Brain pericyte (primary cell): ENCODE measurements around the gene GIT2.
"Not testable (repeated sequence)": the region's sequence is repeated elsewhere in the genome, so short reads cannot be mapped to it uniquely, and the experiment has no call there.

Experiments
- DNase-seq: peaks from one replicate; pipeline ENCODE4 v3.0.0-alpha.2; 2012; ENCODE audit warnings: low read depth, low spot score

GIT2 gene

DNA sequence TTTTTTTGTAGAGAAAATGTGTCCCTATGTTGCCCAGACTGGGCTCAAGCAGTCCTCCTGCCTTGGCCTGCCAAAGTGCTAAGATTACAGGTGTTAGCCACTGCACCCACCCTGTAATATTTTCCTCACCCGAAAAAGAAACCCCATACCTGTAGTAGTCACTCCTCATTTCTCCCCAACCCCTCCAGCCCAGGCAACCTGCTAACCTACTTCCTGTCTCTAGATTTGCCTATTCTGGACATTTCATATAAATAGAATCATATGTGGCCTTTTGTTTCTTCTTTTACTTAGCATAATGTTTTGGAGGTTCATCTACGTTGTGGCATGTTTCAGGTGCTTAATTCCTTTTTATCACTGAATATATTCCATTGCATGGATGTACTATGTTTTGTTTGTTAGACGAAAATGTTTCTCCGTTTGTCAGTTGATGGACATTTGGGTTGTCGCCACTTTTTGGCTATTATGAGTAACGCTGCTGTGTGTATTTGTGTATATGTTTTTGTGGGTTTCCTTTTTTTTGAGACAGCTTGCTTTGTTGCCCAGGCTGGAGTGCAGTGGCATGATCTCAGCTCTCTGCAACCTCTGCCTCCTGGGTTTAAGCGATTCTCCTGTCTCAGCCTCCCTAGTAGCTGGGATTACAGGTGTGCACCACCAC is 9.3 kb upstream of the GIT2 start:
- DNase-seq: no peak

DNA sequence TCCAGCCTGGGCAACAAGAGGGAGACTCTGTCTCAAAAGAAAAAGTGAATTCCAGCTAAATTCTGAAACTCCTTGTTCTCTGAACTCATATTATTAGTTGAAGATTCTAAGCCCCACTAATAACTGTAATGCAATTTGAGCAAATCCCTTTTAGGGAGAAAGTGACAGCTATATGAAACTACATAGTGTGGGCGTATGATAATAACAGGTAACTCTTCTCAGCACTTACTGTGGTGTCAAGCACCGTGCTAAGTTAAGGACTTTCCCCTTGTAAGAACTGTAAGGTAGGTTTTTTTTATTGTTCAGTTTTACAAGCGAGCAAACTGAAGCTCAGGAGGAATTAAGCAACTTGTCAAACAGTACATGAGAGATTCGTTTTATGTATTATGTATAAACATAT is 8.4 kb upstream of the GIT2 start:
- DNase-seq: no peak

DNA sequence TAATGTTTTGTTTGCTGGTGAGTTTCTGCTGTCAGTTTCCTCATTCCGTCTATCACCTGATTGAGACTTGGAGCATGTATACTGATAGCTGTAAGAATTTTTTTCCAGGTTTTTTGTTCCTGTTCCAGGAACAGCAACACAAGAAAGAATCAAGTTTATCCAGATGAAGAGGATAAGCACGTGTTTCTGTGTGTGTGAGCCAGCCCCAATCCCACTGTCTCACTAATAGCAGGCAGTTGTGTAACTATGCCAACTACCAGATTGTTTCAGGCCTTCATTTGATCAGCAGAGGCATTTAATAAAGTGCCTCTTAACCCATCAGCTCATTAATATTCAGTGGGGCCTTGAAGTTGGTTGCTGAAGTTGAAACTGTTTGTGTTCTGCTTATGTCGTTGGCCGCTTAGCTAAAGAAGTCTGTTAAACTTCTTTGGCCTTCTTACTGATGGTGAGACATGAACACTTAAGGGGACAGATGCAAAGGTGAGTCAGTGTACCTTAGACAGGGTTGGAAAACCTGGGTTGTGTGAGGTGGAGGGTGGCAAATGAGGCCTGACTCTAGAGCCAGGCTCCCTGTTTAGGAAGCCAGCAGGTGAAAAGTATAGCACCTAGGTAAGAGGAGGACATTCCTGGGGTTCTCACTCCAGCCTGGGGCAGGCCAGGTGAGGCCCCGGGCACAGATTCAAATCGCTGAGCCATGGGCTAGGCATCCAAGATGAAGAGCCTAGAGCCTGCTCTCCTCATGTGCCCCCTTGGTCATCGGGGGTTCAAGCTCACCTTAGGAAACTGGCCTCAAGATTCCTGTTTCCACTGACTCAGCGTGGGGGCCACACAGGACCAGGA is 6.7 kb upstream of the GIT2 start:
- no peak for DNase-seq

DNA sequence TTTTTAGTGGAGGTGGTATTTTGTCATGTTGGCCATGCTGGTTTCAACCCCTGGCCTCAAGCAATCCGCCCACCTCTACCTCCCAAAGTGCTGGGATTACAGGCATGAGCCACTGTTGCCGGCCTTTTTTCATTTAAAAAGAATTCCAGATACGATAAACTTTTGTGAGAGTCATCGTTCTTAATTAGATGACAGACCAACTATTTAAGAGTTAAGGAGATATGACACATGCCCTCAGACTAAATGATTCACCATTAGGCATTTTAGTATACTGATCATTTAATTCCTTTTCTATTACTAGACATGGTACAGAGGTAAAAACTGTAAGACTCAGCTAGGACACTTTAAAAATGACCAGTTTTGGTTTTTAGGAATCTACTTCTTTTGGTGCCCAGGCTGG is 5.4 kb upstream of the GIT2 start:
- no peak for DNase-seq

DNA sequence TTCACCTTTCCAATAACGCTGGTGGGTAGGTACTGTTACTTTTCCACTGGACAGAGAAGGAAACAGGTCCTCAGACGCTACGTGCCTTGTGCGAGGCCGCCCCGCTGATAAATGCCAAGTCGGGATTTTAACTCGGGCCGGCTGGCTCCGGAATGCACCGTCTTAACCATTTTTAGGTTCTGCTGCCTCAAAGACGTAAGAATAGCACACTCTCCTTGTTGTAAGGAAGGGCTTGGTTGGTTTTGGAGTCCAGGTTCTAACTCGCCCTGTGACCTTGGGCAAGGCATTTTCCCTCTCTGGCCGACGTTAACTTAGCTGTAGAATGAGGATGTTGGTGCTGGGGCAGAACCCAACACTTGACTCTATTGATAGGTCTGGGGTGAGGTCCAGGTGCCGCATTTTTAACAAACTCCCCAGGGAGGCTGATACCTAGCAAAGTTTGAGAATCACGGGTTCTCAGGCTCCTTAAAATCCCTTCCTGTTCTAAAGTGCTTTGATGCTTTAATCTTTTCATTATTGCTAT is 3.9 kb upstream of the GIT2 start:
- DNase-seq: no peak

DNA sequence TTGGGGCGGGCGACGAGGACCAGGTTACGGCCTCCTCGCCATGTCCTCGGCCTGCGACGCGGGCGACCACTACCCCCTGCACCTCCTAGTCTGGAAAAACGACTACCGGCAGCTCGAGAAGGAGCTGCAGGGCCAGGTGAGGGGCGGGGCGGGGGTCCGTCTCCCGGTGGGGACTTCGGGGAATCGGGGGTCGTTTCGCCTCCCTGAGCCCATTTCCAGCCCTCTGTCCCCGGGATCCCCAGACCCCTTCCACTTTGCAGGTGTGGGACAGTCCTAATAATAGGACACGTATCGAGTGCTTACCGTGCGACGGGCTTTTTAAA is 3.4 kb upstream of the GIT2 start:
- no peak for DNase-seq

DNA sequence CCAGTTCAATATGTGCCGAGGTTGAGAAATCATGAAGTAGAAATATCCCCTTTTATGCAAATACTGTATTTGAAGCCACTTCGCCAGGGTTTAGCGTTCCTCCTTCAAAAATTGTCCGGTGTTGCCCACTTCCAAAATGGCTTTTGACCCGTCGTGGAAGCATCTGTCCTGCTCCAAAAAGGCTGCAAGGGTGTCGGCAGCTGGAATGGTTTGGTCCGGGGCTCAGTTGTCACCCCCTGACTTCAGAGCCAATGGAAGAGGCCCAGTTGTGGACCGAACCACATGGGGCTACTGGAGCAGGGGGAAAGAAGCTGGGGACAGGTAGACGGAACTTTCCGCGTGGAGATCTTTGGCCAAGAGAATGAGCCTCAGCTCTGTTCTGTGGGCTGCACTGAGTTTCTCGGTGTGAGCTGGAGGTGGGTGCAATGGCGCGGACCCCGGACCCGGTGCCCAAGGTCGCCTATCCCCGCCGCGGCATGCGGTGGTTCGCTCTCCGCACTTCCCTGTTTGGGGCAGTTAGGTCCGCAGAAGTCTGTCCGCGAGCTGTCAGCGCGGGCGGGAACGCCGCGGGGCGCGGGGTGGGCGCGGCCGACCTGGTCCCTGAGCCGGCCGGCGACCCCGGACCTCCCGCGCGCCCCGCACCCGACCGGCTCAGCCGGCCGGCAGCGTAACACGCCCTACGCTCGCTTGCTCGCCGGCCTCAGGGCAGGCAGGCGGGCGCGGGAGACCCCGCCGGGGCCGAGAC is 2.9 kb upstream of the GIT2 start, which contains the start of gene ANKRD13A:
Gene ANKRD13A (plus strand): TSS at position 527 of the 745 bp plus-strand sequence. CDS start 259 bp downstream, outside the sequence.
- DNase-seq: peak; percentile 82

DNA sequence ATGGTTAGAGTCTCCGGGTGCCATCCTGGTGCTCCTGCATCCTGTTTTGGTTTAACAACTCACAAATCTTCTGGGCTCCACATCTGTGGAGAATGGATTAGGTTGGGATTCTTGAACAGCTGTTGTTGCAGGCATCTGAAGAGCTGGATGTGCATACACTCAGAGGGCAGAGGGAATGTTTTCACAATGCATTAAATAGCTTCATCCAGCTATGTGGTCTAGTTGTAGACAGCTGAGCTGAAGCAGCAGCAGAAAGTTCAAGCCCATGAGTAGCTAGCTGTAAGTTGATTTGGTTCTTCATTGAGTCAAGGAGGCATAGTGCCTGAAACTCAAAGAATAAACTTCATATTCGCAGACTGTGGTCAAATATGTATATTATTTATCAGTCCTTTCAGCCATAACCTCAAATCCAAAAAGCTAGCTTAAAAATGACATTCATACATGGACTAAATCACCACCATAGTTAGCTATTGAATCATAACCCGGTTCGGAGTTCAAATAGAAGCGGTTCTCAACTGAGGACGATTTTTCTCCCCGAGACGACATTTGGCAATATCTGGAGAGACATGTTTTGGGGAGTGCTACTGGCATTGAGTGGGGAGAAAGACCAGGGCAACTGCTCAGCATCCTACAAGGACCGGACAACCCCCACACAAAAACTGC is 2.2 kb upstream of the GIT2 start:
- no peak for DNase-seq

DNA sequence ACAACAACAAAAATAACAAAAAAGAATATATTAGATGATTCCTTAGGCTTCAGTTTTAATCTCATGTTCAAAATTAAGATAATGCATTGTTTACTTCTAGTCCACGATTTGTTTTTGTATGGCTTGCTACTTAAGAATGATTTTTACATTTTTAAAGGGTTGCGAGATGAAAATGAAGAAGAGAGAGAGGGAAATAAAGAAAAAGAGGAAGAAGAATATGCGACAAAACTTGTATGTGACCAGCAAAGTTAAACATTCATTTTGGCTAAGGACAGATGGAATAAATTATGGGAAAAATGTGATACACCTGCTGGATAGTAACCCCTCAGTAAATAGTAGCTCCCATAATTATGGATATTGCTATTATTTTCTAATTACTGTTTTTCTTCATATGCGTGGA is 1.2 kb upstream of the GIT2 start:
- DNase-seq: no peak

DNA sequence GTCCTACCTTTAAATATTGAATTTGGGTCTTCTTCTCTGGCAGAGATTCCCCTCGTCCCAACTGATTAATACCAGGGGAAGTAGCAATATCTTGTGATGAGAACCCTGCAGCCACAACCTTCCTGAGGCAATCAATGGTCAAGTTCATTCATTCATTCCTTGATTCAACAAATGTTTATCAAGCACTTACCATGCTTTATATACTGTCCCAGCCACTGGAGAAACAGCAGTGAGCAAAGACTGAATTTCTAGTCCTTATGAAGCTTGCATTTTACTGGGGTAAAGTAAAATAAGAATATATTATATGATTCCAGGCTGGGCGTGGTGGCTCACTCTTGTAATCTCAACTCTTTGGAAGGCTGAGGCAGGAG is 300 bp upstream of the GIT2 start:
- DNase-seq: no peak

DNA sequence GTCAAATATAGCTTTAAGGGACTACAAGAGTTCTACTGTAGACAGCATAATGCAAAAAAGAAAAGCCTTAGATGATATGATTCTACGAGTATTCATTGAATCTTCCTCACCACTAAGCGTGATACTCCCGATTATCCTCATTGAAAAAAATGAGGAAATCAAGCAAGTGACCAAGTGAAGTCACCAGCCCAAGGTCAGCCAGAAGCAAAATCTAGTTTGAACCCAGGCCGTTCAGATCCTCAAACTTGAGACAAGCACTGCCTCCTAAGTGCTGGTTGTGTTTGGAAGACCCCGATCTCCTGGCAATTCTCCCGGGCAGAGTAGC is 845 bp downstream of the GIT2 start:
- no peak for DNase-seq

DNA sequence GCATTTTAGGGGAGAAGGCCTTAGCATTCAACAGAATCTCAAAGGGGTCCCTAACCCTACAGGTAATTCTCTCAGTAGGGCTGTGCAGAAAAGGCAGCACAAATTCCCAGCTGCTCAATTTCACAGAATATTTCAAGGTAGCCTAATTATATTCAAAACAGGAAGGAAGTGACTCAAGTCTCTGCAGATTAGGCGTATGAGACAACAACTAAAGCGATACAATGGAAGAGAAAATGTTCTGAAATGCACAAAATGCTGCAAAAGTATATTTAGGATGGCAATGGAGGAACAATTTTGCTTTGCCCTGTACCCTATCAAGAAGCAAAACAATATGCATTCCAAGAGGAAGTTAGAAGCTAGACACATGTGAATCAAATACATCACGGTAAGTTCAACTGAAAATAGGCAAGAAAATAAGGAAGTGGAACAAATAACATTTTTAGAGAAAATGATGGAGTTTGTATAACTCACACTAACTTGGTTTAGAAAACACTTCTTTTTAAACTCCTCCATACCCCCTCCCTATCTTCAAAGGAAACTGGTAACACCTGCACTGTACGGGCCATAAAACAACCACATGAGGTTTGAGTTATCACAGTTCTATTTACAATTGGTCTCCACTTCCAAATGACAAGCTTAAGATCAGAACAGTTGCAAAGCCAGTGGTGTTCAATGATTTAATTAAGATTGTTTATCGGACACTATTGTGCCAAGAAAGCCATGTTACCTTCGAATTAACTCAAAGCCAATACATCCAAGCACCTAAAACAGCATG is 1.6 kb downstream of the GIT2 start:
- DNase-seq: no peak

DNA sequence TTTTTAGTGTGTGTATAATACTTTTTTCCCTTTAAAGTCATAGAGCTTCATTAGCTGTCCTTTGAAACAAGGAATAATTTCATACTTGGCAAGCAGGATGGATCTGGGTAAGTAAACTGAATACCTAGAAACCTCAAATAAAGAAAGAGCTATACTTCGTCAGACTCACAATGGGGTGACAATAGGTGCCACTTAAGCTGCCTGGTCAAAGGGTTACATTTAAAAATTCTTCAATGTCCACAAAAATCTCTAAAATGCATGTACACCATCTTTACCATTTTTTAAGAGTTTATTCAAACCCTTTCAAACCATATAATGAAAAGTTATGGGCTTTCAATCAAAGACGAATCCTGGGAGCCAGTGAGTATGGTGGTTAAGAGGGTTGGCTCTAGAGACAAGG is 3.1 kb downstream of the GIT2 start:
- no peak for DNase-seq

DNA sequence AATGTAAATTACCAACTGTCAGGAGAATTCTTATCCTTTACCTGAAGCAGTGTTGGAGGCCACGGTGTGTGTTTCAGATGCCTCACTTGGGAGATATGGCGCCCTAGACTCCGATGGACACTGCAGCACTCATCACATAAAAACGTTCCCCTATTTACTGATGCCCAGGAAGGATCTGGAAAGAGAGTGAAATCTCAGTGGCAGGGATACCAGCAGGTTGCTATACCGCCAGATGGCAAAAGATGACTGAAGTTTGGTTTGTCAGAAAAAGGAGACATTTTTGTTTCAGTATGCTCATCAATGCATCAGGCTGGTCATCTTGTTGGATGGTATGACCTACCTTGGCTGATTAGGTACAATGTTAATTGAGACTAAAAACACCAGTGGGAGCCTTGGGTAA is 4.6 kb downstream of the GIT2 start:
- no peak for DNase-seq

DNA sequence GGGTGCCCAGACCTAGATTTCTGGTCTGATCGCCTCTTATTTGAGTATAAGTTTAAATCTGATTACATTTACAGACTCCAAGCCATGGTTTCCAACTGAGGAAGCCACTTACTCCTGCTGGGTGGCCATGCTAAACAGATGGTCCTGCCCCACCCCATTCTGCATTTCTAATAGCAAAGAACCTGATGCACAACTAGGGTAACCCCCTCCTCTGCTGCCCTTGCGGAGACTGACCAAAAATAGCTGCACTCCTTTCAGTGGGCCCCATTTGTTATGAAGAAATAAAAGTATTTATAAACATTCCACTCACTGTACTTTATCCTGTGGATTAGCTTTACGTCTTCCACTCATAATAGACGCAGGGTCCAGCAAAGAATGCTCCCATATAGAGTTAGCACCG is 6.8 kb downstream of the GIT2 start:
- DNase-seq: no peak

DNA sequence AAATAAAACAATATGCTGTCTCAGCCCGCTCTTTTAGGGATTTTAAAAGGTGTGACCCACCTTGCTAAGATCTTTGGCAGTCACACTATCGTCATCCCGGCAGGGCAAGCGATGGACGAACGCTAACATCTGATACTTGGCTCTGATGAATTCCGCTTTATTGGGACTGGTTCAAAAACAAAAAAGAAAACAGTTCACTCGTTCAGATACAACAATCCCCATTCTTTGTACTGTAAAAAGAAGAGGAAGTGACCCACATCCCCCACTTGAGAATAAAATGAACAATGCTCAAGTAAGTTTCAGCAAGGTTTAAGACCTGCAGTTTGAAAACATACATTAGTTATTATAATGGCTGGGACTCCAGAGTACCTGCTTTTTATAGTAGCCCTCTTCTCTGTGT is 7.3 kb downstream of the GIT2 start:
- DNase-seq: no peak

DNA sequence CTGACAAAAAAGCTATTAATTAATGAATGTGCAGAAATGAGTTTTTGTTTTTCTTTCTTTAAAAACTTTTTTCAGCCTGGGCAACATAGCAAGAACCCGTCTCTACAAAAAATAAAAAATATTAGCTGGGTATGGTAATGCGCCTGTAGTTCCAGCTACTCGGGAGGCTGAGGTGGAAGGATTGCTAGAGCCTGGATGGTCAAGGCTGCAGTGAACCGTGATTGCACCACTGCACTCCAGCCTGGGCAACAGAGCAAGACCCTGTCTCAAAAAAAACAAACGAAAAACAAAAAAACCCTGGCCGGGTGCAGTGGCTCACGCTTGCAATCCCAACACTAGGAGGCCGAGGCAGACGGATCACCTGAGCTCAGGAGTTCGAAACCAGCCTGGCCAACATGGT is 7.9 kb downstream of the GIT2 start:
- no peak for DNase-seq

DNA sequence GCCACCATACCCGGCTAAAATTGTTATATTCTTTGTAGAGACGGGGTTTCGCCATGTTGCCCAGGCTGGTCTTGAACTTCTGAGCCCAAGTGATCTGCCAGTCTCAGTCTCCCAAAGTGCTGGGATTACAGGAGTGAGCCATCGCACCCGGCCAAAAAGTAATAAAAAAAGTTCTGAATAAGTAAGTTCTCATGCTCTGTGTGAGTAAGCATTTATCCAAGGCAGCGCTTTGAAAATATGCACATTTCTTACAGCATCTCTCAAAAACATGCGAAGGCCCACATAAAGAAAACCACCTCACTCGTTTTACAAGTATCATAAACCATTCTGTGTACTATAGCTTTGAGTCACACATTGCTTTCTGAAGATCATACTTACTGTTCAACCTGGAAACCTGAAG is 8.6 kb downstream of the GIT2 start:
- no peak for DNase-seq

DNA sequence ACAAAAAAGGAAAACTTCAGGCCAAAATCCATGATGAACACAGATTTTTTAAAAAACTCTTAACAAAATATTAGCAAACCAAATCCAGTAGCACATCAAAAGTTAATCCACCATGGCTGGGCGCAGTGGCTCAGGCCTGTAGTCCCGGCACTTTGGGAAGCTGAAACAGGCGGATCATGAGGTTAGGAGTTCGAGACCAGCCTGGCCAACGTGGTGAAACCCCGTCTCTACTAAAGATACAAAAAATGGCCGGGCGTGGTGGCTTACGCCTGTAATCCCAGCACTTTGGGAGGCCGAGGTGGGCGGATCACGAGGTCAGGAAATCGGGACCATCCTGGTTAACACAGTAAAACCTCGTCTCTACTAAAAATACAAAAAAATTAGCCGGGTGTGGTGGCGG is 9.9 kb downstream of the GIT2 start:
- not testable (repeated sequence) for DNase-seq

DNA sequence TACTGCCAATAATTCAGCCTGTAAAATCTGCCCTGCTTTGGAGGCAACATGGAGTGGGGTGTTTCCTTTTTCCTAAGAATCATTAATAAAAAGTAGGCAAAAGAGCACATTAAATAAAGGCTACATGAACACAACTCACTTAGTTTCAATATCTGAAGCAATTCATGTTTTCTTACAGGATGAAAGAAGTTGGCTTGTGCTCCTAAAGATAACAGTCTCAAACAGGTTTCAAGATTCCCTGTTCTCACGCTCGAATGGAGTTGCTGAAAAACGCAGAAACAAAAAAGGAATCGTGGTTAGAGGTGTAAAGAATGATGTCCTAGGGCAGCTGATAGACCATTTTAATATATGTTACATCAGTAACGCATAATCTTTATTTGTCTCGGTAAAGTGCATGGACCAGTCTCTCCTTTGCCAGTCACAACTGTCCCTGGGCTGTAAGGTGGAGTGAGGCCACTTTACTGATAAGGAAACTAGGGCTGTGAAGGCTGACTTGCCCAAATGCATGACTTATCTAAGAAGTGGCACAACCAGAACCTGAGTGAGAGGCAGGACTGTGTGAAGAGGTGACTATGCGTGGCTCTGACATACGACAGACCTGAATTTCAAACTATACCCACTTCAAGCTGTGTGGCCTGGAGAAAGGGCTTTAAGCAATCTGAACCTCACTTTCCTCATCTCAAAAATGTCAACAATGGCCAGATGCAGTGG is 12.6 kb downstream of the GIT2 start:
- DNase-seq: no peak

DNA sequence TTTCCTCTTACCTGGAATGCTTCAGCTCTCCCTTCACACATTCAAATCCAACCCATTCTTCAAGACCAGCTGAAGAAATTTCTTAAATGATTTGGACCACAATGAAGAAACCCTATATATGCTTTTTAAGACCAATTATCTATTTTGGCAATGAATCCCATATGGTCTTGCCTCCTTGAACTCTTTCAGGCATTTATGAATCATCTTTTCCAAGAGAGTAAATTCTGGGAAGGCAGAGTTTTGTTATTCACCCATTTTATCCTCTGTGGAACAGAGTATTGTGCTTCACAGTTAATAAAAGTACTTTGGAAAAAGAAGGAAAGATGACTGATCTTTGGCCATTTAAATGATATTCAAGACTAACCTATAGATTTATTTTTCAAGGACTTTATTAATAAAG is 14.0 kb downstream of the GIT2 start:
- DNase-seq: no peak
